Esophagus (tissue), 2 donors: ENCODE measurements around the gene RINL. TPM values are rescaled to one million over a fixed set of nuclear protein-coding genes. Genes with fewer than 3 reads are reported as not detected.

Experiments
- H3K27ac ChIP-seq, 2 donors: one replicate each; pipeline ENCODE4 v1.5.1; 2013; ENCODE audit warnings: low read depth in 2 of 2, mild to moderate bottlenecking in 2 of 2, inconsistent platforms in 1 of 2, low read length in 1 of 2, moderate library complexity in 1 of 2
- H3K27me3 ChIP-seq, 2 donors: one replicate each; pipeline ENCODE4 v1.6.1; 2013; ENCODE audit warnings: low read length in 2 of 2, control low read depth in 1 of 2, mild to moderate bottlenecking in 1 of 2; ENCODE audit not compliant: insufficient read depth in 2 of 2, control insufficient read depth in 1 of 2
- H3K36me3 ChIP-seq, 2 donors: one replicate each; pipeline ENCODE4 v1.6.1; 2013; ENCODE audit warnings: low read length in 1 of 2; ENCODE audit not compliant: control insufficient read depth in 2 of 2, insufficient read depth in 2 of 2
- H3K4me1 ChIP-seq, 2 donors: one replicate each; pipeline ENCODE4 v1.6.1; 2013; ENCODE audit warnings: low read length in 1 of 2; ENCODE audit not compliant: control insufficient read depth in 2 of 2, insufficient read depth in 2 of 2
- H3K4me3 ChIP-seq, 2 donors: one replicate each; pipeline ENCODE4 v1.5.1; 2013; ENCODE audit warnings: low read length in 2 of 2, mild to moderate bottlenecking in 2 of 2, low read depth in 1 of 2, moderate library complexity in 1 of 2
- H3K9me3 ChIP-seq, 2 donors: one replicate each; pipeline ENCODE4 v1.6.1; 2013; ENCODE audit warnings: mild to moderate bottlenecking in 2 of 2, low read depth in 1 of 2, low read length in 1 of 2, moderate library complexity in 1 of 2; ENCODE audit not compliant: control insufficient read depth in 2 of 2, insufficient read depth in 1 of 2
- WGBS, 2 donors: extraction: QIAGEN DNeasy Blood & Tissue Kit; methylation state at CpG; one replicate each; pipeline ENCODE4 v1.1.7; 2013; 5-methylcytosine and 5-hydroxymethylcytosine counted together
- polyA plus RNA-seq, 2 donors: library from polyadenylated mRNA; stranded (reverse); fragments of 200-250 nt; gene quantifications; one replicate each; pipeline ENCODE4 v1.2.3, GENCODE V29; 2013
- donor health status: healthy with polysubstance abuse.
- donor health status: Bipolar disorder and iron deficiency.

The RINL gene
- polyA plus RNA-seq, 2 donors, result 8.4 to 20.5 TPM

- Histone ChIP-seq H3K4me1 (peaks cover 3 to 7% of the 10 kb centered on the region in 2 donors), H3K4me3 (peak overlapping the region; percentile 71 to 72), H3K27ac (peak overlapping the region; percentile 100), H3K36me3 (peaks cover 0 to 8% of the 10 kb centered on the region in 2 donors), H3K9me3 (no peaks in the 10 kb centered on the region), H3K27me3 (no peaks in the 10 kb centered on the region)
- 1% methylated on average over 31 to 58 of the region's 67 CpGs for WGBS, 2 donors
Measured at GRCh38 chr19:38851622-38852230, 26.3 kb downstream of the RINL start.

GRCh38 chr19:38850976-38851621 is 27.0 kb downstream of the RINL start:
- no peaks in the 10 kb centered on the region for H3K27me3 ChIP-seq
- peak overlapping the region; percentile 100 for H3K27ac ChIP-seq
- WGBS, 2 donors, result 1% methylated on average over 40 of the region's 40 CpGs
- peak overlapping the region; percentile 71 to 72 for H3K4me3 ChIP-seq
- H3K4me1 ChIP-seq, result peaks cover 3 to 7% of the 10 kb centered on the region in 2 donors
- peaks cover 2 to 9% of the 10 kb centered on the region in 2 donors for H3K36me3 ChIP-seq
- no peaks in the 10 kb centered on the region for H3K9me3 ChIP-seq

GRCh38 chr19:38850436-38850975 is 27.6 kb downstream of the RINL start:
- Histone ChIP-seq H3K4me1 (peaks cover 3 to 7% of the 10 kb centered on the region in 2 donors), H3K27ac (peak overlapping the region; percentile 100), H3K36me3 (peaks cover 8 to 15% of the 10 kb centered on the region in 2 donors), H3K27me3 (no peaks in the 10 kb centered on the region), H3K4me3 (peak overlapping the region; percentile 71 to 72), H3K9me3 (no peaks in the 10 kb centered on the region)
- WGBS, 2 donors, result 0 to 1% methylated on average over 26 of the region's 26 CpGs

GRCh38 chr19:38849860-38850435 is 28.1 kb downstream of the RINL start, which contains the start of gene HNRNPL:
HNRNPL (minus strand) TSS chr19:38849986; CDS start chr19:38849966, 20 bp downstream.
- peak within 1 kb of the TSS; percentile 100 for H3K27ac ChIP-seq
- 0% methylated on average over 45 to 50 of the region's 50 CpGs for WGBS, 2 donors
- H3K36me3 ChIP-seq, result peaks cover 11 to 20% of the 10 kb centered on the region in 2 donors
- H3K27me3 ChIP-seq, result no peaks in the 10 kb centered on the region
- peak within 1 kb of the TSS; percentile 95 for H3K4me3 ChIP-seq
- H3K4me1 ChIP-seq, result peaks cover 3 to 7% of the 10 kb centered on the region in 2 donors
- H3K9me3 ChIP-seq, result no peaks in the 10 kb centered on the region

- 0 to 1% methylated on average over 62 to 76 of the region's 76 CpGs for WGBS, 2 donors
- H3K27ac ChIP-seq, result peak overlapping the region; percentile 100
Measured at GRCh38 chr19:38849147-38849859, 28.8 kb downstream of the RINL start.

GRCh38 chr19:38848299-38849146 is 29.6 kb downstream of the RINL start:
- H3K27ac ChIP-seq, result peak overlapping the region; percentile 100
- H3K36me3 ChIP-seq, result peaks cover 11 to 33% of the 10 kb centered on the region in 2 donors
- 11 to 14% methylated on average over 22 of the region's 22 CpGs for WGBS, 2 donors
- H3K4me3 ChIP-seq, result peak overlapping the region; percentile 95
- no peaks in the 10 kb centered on the region for H3K27me3 ChIP-seq
- H3K4me1 ChIP-seq, result peaks cover 3 to 7% of the 10 kb centered on the region in 2 donors
- H3K9me3 ChIP-seq, result no peaks in the 10 kb centered on the region

More at GRCh38 chr19:38849147-38849859, 28.8 kb downstream of the RINL start:
- Histone ChIP-seq H3K4me1 (peaks cover 3 to 7% of the 10 kb centered on the region in 2 donors), H3K36me3 (peaks cover 11 to 25% of the 10 kb centered on the region in 2 donors), H3K4me3 (peak overlapping the region; percentile 95), H3K9me3 (no peaks in the 10 kb centered on the region), H3K27me3 (no peaks in the 10 kb centered on the region)

GRCh38 chr19:38846097-38846496 is 32.0 kb downstream of the RINL start:
- Histone ChIP-seq H3K27ac (no peak overlapping the region), H3K27me3 (no peaks in the 10 kb centered on the region), H3K36me3 (peaks cover 24 to 52% of the 10 kb centered on the region in 2 donors), H3K4me3 (no peak overlapping the region), H3K9me3 (no peaks in the 10 kb centered on the region), H3K4me1 (peaks cover 3 to 4% of the 10 kb centered on the region in 2 donors)
- WGBS, 2 donors, result 54 to 63% methylated on average over 2 of the region's 2 CpGs

GRCh38 chr19:38845374-38846024 is 32.6 kb downstream of the RINL start:
- Histone ChIP-seq H3K27ac (peak overlapping the region in 1 of 2 donors; percentile 30), H3K27me3 (no peaks in the 10 kb centered on the region), H3K9me3 (no peaks in the 10 kb centered on the region), H3K4me3 (no peak overlapping the region), H3K36me3 (peaks cover 25 to 57% of the 10 kb centered on the region in 2 donors), H3K4me1 (peaks cover 3 to 4% of the 10 kb centered on the region in 2 donors)
- 90 to 91% methylated on average over 14 of the region's 14 CpGs for WGBS, 2 donors
